H9 (cell line): Measurements from ENCODE around the gene TSPAN18. TPM values are rescaled to one million over a fixed set of nuclear protein-coding genes. Genes with fewer than 3 reads are reported as not detected.

ENCODE experiments used
- DNase-seq: peaks from one replicate; pipeline ENCODE4 v3.0.0-alpha.2; 2017
- H2AFZ ChIP-seq: one replicate; pipeline ENCODE4 v1.6.1; 2013; ENCODE audit warnings: mild to moderate bottlenecking, low read length, control low read depth, moderate library complexity
- H2AK5ac ChIP-seq: 2 replicates; pipeline ENCODE4 v1.6.1; 2013; ENCODE audit warnings: low read length, control low read depth, mixed read lengths; ENCODE audit not compliant: insufficient read length
- H2BK120ac ChIP-seq: one replicate; pipeline ENCODE4 v1.6.1; 2013; ENCODE audit warnings: low read depth, mild to moderate bottlenecking, low read length, control low read depth, inconsistent platforms; ENCODE audit not compliant: poor library complexity, severe bottlenecking
- H2BK12ac ChIP-seq: 2 replicates; pipeline ENCODE4 v1.6.1; 2013; ENCODE audit warnings: low read length, control low read depth, mixed read lengths, low read depth; ENCODE audit not compliant: insufficient read length
- H2BK15ac ChIP-seq: 2 replicates; pipeline ENCODE4 v1.6.1; 2013; ENCODE audit warnings: low read depth, low read length, control low read depth
- H2BK20ac ChIP-seq: one replicate; pipeline ENCODE4 v1.6.1; 2013; ENCODE audit warnings: low read depth, mild to moderate bottlenecking, low read length, control low read depth, inconsistent platforms; ENCODE audit not compliant: poor library complexity, severe bottlenecking
- H2BK5ac ChIP-seq: 2 replicates; pipeline ENCODE4 v1.6.1; 2013; ENCODE audit warnings: low read length, control low read depth, mixed read lengths; ENCODE audit not compliant: insufficient read length
- H3K14ac ChIP-seq: 2 replicates; pipeline ENCODE4 v1.6.1; 2013; ENCODE audit warnings: low read length, control low read depth; ENCODE audit not compliant: insufficient read depth
- H3K18ac ChIP-seq: 2 replicates; pipeline ENCODE4 v1.6.1; 2013; ENCODE audit warnings: low read depth, mild to moderate bottlenecking, mixed read lengths, low read length, control low read depth; ENCODE audit not compliant: insufficient read length
- H3K23ac ChIP-seq: 2 replicates; pipeline ENCODE4 v1.6.1; 2013; ENCODE audit warnings: low read length, control low read depth, mixed read lengths, low read depth; ENCODE audit not compliant: insufficient read length
- H3K23me2 ChIP-seq: 2 replicates; pipeline ENCODE4 v1.6.1; 2013; ENCODE audit warnings: low read depth, mild to moderate bottlenecking, mixed read lengths, low read length, control low read depth; ENCODE audit not compliant: insufficient read length, poor library complexity, severe bottlenecking
- H3K27ac ChIP-seq: 2 replicates; pipeline ENCODE4 v1.5.1; 2013; ENCODE audit warnings: low read length, control low read depth, mixed read lengths, low read depth; ENCODE audit not compliant: insufficient read length
- H3K27me3 ChIP-seq: 2 replicates; pipeline ENCODE4 v1.6.1; 2013; ENCODE audit warnings: low read length, control low read depth, inconsistent platforms; ENCODE audit not compliant: insufficient read depth
- H3K4ac ChIP-seq: 2 replicates; pipeline ENCODE4 v1.6.1; 2013; ENCODE audit warnings: low read depth, mild to moderate bottlenecking, control low read depth, inconsistent platforms, low read length, moderate library complexity
- H3K4me1 ChIP-seq: 2 replicates; pipeline ENCODE4 v1.6.1; 2013; ENCODE audit warnings: low read length, control low read depth, inconsistent platforms; ENCODE audit not compliant: insufficient read depth
- H3K4me2 ChIP-seq: 2 replicates; pipeline ENCODE4 v1.6.1; 2013; ENCODE audit warnings: low read length, control low read depth, mixed read lengths; ENCODE audit not compliant: insufficient read length, insufficient read depth
- H3K56ac ChIP-seq: 2 replicates; pipeline ENCODE4 v1.6.1; 2013; ENCODE audit warnings: low read depth, mild to moderate bottlenecking, mixed read lengths, low read length, control low read depth; ENCODE audit not compliant: insufficient read length
- H3K79me1 ChIP-seq: 2 replicates; pipeline ENCODE4 v1.6.1; 2013; ENCODE audit warnings: low read depth, mild to moderate bottlenecking, moderate library complexity, low read length, control low read depth, inconsistent platforms; ENCODE audit not compliant: insufficient read depth, poor library complexity, severe bottlenecking
- H3K79me2 ChIP-seq: 2 replicates; pipeline ENCODE4 v1.6.1; 2013; ENCODE audit warnings: low read length, control low read depth, inconsistent platforms; ENCODE audit not compliant: insufficient read depth
- H3K9ac ChIP-seq: 2 replicates; pipeline ENCODE4 v1.6.1; 2013; ENCODE audit warnings: low read length, control low read depth, mixed read lengths; ENCODE audit not compliant: insufficient read length; ENCODE audit errors: extremely low read depth
- H3K9me3 ChIP-seq: one replicate; pipeline ENCODE4 v1.6.1; 2013; ENCODE audit warnings: low read depth, low read length, inconsistent platforms; ENCODE audit not compliant: control insufficient read depth
- H3T11ph ChIP-seq: one replicate; pipeline ENCODE4 v1.6.1; 2013; ENCODE audit warnings: mild to moderate bottlenecking, low read length, control low read depth, inconsistent platforms
- H4K20me1 ChIP-seq: one replicate; pipeline ENCODE4 v1.6.1; 2013; ENCODE audit not compliant: control insufficient read depth, insufficient read length, insufficient read depth
- H4K5ac ChIP-seq: 2 replicates; pipeline ENCODE4 v1.6.1; 2013; ENCODE audit warnings: low read depth, mild to moderate bottlenecking, mixed read lengths, low read length, control low read depth; ENCODE audit not compliant: insufficient read length
- H4K8ac ChIP-seq: replicated peaks from 2 replicates; pipeline ENCODE4 v1.6.1; 2013; ENCODE audit warnings: low read length, control low read depth, mixed read lengths, low read depth; ENCODE audit not compliant: insufficient read length
- H4K91ac ChIP-seq: 2 replicates; pipeline ENCODE4 v1.6.1; 2013; ENCODE audit warnings: low read depth, mild to moderate bottlenecking, moderate library complexity, mixed read lengths, low read length, control low read depth; ENCODE audit not compliant: insufficient read length
- H3K27ac Mint-ChIP-seq, 3 experiments: 2 replicates in 2 of 3; 3 replicates in 1 of 3; pipeline ENCODE4 v1.8.0; 2020 to 2021; ENCODE audit warnings: mixed read lengths in 3 of 3, mild to moderate bottlenecking in 1 of 3, moderate library complexity in 1 of 3
- H3K27me3 Mint-ChIP-seq: 2 replicates; pipeline ENCODE4 v1.8.0; 2021; ENCODE audit warnings: low read depth, mild to moderate bottlenecking, moderate library complexity, mixed read lengths
- H3K36me3 Mint-ChIP-seq, 3 experiments: 2 replicates in 2 of 3; 3 replicates in 1 of 3; pipeline ENCODE4 v1.8.0; 2020 to 2021; ENCODE audit warnings: low read depth in 3 of 3, mixed read lengths in 3 of 3; ENCODE audit not compliant: insufficient read depth in 1 of 3
- H3K4me1 Mint-ChIP-seq, 2 experiments: 2 replicates each; pipeline ENCODE4 v1.8.0; 2020; ENCODE audit warnings: mixed read lengths in 2 of 2
- H3K4me3 Mint-ChIP-seq, 2 experiments: 2 replicates in 1 of 2; 3 replicates in 1 of 2; pipeline ENCODE4 v1.8.0; 2020 to 2021; ENCODE audit warnings: mild to moderate bottlenecking in 2 of 2, mixed read lengths in 2 of 2, moderate library complexity in 1 of 2
- H3K9me3 Mint-ChIP-seq, 2 experiments: 2 replicates in 1 of 2; 3 replicates in 1 of 2; pipeline ENCODE4 v1.8.0; 2020; ENCODE audit warnings: mild to moderate bottlenecking in 2 of 2, mixed read lengths in 2 of 2, moderate library complexity in 1 of 2
- WGBS: extraction: QIAGEN DNeasy Blood & Tissue Kit; methylation state at CpG from one replicate; pipeline ENCODE4 v1.1.7; 2013; ENCODE audit warnings: missing lambda C conversion rate, low lambda C conversion rate, mixed read lengths; ENCODE audit not compliant: insufficient read length; ENCODE audit errors: extremely low coverage; 5-methylcytosine and 5-hydroxymethylcytosine counted together
- total RNA-seq: library from RNA; stranded (reverse); gene quantifications from 2 replicates; pipeline ENCODE4 v1.2.1, GENCODE V29; 2021
- TF ChIP-seq, protein P1 (sequence below): fragments of 200-600 bp; sonication (generic); conservative IDR thresholded peaks from 3 replicates; pipeline ENCODE4 v1.8.0; 2021; ENCODE audit warnings: antibody characterized with exemption, mild to moderate bottlenecking

The TSPAN18 gene
- total RNA-seq, 1 experiment from 2014 or later, result 25.3 TPM

DNA sequence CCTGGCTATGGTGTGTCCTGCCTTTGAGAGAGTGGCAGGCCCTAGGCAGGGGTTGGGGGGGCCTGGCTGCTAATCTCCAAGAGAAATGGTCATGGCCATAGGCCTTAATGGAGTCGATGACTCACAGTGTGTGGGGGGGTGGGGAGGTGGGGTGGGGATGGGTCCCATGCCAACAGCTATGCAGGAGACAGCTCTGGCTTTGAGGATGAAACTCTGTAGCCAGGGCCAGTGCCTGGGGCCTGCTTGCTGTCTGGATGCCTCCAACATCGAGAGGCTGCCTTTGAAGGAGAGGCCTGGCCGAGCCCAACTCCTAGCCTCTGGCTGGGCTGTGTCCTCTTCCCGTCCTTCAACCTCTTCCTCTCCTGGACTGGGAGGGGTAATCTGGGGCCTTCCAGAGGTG is 23.9 kb upstream of the TSPAN18 start:
- Histone ChIP-seq H3K4me1 (0 out of 2 replicates have a peak, but pooled peaks cover 4% of the 10 kb centered on the region), H3K9me3 (no peaks in the 10 kb centered on the region), H3T11ph (no peak overlapping the region), H3K79me1 (no peaks in the 10 kb centered on the region), H3K27ac (no peak overlapping the region), H2AFZ (no peak overlapping the region), H3K79me2 (no peaks in the 10 kb centered on the region), H3K9ac (no peak overlapping the region), H3K27me3 (no peaks in the 10 kb centered on the region), H3K4me2 (no peak overlapping the region), H3K14ac (no peak overlapping the region), H3K4ac (no peak overlapping the region), H3K23ac (no peak overlapping the region), H3K18ac (no peak overlapping the region), H4K20me1 (no peaks in the 10 kb centered on the region), H4K5ac (no peak overlapping the region), H2BK120ac (no peak overlapping the region), H3K56ac (no peak overlapping the region), H2BK12ac (no peak overlapping the region), H3K23me2 (no peaks in the 10 kb centered on the region), H4K8ac (no peak overlapping the region), H4K91ac (no peak overlapping the region), H2BK15ac (no peak overlapping the region), H2AK5ac (no peak overlapping the region), H2BK5ac (no peak overlapping the region), H2BK20ac (no peak overlapping the region)
- Mint-ChIP-seq H3K36me3 (peaks cover 2 to 4% (median 2%) of the 10 kb centered on the region in 3 experiments; a peak in 3 of 7 replicates), H3K27me3 (peaks cover 6% of the 10 kb centered on the region), H3K27ac (no peak overlapping the region), H3K4me1 (peaks cover 6 to 12% of the 10 kb centered on the region in 2 experiments; a peak in 3 of 4 replicates), H3K4me3 (no peak overlapping the region), H3K9me3 (peaks cover 5 to 6% of the 10 kb centered on the region in 2 experiments)
- TF ChIP-seq, protein P1, sequence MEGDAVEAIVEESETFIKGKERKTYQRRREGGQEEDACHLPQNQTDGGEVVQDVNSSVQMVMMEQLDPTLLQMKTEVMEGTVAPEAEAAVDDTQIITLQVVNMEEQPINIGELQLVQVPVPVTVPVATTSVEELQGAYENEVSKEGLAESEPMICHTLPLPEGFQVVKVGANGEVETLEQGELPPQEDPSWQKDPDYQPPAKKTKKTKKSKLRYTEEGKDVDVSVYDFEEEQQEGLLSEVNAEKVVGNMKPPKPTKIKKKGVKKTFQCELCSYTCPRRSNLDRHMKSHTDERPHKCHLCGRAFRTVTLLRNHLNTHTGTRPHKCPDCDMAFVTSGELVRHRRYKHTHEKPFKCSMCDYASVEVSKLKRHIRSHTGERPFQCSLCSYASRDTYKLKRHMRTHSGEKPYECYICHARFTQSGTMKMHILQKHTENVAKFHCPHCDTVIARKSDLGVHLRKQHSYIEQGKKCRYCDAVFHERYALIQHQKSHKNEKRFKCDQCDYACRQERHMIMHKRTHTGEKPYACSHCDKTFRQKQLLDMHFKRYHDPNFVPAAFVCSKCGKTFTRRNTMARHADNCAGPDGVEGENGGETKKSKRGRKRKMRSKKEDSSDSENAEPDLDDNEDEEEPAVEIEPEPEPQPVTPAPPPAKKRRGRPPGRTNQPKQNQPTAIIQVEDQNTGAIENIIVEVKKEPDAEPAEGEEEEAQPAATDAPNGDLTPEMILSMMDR, result no peak
- no peak for DNase-seq
- no CpG with 5 or more reads among the region's 4 CpGs for WGBS
